ENCODE measurements around the gene PNKD.

DNA sequence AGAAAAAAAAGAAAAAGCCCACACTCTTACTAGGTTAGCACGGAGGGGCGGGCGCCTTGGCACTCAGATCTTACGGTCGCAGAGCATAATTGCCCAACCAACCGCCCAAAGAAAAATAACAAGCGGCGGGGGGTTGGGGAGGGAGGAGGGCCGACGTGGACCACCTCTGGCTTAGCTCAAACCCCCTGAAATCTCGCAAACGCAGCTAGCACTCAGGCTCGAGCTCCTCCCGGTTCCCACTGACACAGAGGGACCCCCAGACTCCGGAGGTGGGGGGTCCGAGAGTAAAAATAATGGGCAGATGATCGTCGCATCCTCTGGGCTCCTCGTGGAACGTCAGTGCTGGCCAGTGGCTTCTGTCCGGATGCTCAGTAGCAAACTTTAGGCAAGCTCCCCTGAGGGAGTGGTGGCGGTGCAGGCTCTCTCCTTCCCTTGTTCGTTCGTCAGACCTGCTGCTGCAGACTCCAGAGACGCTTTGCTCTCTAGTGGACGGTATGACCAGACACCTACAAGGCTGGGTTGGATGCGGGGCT is 98.4 kb downstream of the PNKD start:
- TF ChIP-seq GATA2 (IDR thresholded peaks at IDR 0.05; ENCODE audit: low read depth, low read length) (no peak), GATA3 (IDR thresholded peaks at IDR 0.05; ENCODE audit: low read depth, low read length) (no peak)
